ENCODE data around the gene EPHB2.
"Not testable (repeated sequence)": the region's sequence is repeated elsewhere in the genome, so short reads cannot be mapped to it uniquely, and the experiment has no call there.

EPHB2 gene

GRCh38 chr1:22691031-22691753 is 19.4 kb upstream of the EPHB2 start:
- DNase-seq, result no peak

DNA sequence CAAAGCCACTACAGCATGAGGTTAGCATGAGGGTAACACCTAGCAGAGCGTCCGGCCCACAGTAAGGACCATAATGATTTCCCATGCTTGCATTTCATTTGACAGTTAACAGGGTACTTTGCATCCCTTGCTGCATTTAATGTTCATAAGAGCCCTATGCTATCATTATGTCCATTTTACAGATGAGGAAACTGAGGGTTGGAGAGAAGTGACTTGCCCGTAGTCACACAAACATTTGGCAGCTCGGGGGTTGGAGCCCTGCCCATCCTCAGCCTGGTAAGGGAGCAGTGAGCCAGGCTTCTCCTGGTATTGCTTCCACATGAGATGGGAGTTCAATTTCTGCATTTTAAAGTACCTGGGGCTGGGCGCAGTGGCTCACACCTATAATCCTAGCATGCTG is 16.5 kb upstream of the EPHB2 start:
- no peak for DNase-seq

DNA sequence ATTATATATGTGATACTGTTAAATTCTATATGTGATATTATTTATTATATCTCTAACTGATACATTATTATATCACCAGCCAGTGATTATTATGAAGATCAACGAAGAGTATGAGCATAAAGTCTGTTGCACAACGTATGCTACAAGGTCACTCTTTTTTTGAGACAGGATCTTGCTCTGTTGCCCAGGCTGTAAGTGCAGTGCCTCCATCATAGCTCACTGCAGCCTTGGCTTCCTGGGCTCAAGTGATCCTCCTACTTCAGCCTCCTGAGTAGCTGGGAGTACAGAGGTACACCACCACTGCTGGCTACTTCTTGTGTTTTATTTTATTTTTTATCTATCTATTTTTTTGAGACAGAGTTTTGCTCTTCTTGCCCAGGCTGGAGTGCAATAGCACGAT is 14.0 kb upstream of the EPHB2 start:
- DNase-seq, result no peak

DNA sequence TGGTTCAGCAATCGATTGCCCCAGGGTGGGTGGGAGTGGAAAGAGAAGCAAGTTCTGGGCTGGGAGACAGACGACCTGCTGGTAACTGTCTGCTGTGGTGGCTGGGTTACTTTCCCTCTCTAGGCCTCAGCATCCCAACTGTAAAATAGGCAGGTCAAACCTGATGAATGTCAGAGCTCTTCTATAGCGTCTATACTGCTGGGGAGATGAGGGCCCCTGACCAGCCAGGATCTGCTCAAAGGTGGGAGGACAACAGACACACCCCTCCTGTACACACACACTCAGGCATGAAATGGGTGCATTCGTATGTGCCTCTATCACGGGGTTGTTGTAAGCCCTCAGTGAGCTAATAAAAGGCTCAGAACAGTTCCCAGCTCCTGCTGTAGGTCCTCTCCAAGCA is 12.7 kb upstream of the EPHB2 start:
- no peak for DNase-seq

GRCh38 chr1:22699681-22700520 is 10.7 kb upstream of the EPHB2 start:
- DNase-seq, result no peak

GRCh38 chr1:22702296-22703085 is 8.1 kb upstream of the EPHB2 start:
- no peak for DNase-seq

DNA sequence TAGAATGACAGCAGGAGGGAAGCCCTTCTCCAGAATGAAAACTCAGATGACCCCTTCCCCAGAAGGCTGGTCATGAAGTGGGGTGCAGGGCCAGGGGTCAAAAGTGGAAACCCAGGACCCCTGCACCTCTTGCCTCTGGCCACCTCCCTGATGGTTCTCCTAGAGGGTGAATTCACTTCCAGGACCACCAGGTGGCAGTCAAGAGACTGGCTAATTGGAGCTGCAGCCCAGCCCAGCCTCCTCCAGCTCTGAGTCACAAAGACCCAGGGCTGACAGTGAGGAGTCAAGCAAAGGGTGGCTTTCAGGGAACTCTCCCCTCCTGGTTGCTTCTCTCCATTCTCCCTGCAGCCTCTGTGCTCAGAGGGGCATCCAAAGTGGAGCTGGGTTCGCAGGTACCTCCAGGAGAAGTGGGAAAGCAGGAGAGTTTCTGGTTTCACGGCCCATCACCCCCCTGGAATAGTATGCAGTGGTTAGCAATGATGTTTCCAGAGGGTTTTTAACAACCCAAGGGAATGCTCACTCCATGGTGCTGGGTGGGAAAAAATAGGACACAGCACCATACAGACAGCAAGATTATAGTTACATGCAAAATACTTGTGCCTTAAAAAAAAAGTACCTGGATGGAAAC is 6.1 kb upstream of the EPHB2 start:
- DNase-seq, result peak; percentile 79

DNA sequence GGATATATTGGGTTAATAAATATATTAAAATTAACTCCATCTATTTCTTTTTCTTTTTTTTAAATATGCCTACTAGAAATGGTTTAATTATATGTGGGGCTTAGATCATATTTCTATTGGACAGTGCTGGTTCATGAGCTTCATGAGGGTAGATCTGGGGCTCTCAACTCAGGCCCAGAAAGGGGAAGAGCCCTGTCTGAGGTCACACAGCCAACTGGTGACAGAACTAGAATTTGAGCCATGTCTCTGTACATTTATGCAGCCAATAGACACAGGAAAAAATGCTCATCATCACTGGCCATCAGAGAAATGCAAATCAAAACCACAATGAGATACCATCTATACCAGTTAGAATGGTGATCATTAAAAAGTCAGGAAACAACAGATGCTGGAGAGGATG is 5.1 kb upstream of the EPHB2 start:
- DNase-seq, result no peak

GRCh38 chr1:22706100-22706499 is 4.5 kb upstream of the EPHB2 start:
- DNase-seq, result not testable (repeated sequence)

DNA sequence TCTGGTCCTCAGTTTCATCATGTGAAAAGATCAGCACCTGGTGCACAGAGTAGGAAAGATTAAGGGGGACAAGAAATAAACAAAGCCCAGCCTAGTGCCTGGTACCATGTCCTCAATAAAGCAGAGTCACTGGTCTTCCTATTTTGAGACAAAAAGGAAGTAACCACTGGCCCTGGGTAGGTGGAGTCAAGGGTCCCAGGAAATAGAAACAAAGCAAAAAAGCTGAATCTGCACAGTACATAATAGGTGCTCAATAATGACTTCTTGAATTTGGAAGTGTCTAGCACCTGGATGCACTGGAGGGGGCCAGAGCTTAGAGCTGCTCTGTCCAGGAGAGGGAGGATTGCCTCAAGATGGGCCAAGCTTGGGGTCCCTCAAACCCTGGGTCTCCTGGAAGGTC is 1.9 kb upstream of the EPHB2 start:
- DNase-seq, result no peak

GRCh38 chr1:22709227-22709626 is 1.4 kb upstream of the EPHB2 start:
- DNase-seq, result no peak

DNA sequence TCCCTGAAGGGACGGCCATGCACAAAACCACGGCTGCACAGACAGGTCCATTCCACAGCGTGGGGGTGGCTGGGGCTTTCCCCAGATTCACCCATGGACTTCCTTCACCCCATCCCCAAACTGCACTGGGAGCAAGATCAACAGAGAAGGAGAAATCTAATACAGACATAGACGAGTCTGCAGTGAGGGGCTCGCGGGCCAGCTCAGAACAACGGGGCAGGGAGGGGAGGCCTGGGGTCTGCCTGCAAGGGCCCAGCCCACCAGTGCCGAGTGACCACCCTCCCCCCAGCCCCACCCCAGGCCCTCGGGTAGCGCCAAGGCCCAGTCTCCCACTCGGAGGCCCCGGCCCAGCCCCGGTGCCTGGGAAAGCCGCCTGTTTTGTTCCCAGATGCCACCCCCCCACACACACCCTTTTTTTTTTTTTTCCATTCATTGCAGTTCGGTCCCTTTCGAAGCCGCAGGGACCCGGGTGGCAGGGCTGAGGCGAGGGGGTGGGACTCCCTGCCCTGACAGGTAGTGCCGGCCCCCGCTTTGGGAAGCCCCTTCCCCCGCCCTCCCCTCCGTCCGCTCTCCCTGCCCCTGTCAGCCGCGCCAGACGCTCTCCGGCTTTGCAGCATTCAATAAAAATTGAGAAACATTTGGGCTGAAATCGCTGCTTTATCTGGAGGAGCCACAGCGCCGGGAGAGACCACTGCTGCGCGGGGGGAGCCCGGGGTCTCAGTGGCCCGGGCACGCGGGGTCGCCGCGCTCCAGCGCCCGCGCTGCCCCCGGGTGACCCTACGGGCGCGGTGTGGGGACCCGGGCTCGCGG is 543 bp upstream of the EPHB2 start:
- peak; percentile 37 for DNase-seq

DNA sequence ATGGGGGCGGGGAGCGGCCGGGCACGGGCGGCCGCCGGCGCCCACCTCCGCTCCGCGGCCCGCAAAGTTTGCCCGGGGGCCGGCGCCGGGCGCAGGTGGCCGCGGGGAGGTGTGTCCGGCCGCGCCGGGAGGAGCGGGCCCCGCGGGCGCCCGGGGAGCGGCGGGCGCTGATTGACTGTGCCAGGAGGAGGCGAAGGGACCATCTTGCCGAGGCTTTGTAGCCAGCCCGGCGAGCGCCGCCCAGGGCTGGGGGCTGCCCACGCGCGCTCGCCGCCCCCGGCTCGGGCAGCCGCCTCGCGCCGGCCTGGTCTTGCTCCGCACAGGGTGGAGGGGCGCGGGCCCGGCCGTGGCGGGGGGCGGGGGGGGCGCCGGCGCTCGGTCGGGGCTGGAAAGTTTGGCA is 432 bp downstream of the EPHB2 start:
- DNase-seq, result no peak

DNA sequence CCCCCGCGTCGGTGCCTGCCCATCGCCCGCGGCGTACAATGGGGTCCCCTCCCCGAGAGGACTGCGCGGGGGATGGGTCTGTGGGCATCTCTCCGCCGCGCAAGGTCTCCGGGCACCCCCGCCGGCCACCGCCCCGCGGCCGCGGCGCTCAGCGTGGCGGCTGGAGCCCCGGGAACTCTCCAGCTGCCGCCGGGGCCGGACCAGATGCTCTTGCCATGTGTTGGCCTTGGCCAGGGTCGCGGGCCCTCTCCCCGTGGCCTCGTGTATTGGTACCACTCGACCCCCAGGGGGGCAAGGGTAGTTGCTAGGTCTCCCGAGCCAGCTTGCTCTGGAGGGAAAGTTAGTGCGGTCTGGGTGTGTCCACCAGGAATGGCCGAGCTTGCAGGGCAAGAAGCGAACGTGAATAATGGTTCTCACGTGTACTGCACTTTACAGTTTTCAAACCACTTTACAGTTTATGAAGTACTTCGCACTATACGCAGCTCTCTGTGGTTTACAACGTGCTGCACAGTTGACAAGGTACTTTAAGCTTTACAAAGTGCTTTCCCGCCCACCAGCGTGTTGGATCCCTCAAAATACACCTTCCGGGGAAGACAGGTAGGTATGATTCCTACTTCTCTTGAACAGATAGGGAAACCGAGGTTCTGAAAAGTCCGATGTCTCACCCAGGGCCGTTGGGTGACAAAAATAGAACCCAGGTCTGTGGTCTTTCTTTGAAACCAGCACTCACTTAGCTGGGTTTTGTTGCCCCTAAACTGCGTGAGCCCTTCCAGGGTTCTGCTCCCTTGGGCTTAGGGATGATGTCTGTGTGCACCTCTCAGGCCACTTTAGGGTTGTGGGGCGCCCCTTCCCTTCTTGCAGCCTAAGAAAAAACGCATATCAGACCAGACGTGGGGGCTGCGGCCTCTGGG is 1.2 kb downstream of the EPHB2 start:
- DNase-seq, result peak; percentile 7

DNA sequence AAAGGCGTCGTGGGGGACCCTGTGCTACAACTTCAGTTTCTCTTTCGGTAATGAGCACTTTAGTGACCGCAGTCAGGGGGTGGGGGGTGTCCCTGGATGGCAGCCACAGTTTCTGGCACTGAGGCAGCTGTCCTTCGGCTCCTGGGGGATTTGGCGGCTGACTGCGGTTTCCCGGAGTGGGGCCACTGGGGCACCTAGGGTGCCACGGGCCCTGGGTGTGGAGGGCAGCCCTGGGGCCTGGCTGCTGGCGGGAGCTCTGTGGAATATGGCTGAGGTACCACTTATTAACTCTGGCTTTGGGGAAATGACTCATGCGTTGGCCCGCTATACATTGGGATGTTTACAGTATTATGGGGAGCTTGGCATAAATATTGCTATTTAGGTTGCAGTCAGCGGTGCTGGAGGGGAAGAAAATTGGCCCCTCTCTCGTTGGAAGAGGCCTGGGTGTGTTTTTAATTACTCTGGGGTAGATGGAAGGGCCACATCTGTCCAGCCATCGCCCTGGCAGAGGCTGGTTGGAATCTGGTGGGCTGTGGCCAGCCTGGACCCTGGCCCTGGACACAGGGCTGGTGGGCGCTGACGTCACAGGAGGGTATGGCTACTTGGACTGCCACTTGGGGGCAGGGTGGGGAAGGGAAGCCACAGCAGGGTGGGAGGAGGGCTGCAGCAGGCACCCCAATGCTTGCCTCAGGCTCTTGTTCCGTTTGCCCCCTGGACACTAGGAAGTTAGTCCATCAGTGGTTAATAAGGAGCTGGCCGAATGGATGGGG is 2.0 kb downstream of the EPHB2 start:
- peak; percentile 69 for DNase-seq

DNA sequence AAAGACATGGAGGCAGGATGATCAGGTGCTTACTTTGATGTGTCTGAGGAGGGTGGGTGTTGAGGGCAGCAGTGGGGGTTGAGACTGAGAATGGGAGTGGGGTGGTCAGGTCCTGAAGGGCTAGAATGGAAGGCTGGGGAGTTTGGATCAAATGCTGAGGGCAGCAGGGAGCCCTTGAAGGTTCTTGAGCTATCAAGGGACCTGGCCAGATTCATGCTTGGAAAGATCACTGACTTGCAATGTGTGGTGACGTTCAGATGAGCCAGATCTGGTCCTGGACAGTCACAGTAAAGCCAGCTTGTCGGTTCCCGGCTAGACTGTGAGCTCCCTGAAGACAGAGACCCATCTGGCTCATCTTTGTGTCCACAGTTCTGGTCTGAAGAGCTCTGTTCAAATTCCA is 3.8 kb downstream of the EPHB2 start:
- no peak for DNase-seq

- DNase-seq, result no peak
Observed at GRCh38 chr1:22717037-22717760, 6.6 kb downstream of the EPHB2 start.

DNA sequence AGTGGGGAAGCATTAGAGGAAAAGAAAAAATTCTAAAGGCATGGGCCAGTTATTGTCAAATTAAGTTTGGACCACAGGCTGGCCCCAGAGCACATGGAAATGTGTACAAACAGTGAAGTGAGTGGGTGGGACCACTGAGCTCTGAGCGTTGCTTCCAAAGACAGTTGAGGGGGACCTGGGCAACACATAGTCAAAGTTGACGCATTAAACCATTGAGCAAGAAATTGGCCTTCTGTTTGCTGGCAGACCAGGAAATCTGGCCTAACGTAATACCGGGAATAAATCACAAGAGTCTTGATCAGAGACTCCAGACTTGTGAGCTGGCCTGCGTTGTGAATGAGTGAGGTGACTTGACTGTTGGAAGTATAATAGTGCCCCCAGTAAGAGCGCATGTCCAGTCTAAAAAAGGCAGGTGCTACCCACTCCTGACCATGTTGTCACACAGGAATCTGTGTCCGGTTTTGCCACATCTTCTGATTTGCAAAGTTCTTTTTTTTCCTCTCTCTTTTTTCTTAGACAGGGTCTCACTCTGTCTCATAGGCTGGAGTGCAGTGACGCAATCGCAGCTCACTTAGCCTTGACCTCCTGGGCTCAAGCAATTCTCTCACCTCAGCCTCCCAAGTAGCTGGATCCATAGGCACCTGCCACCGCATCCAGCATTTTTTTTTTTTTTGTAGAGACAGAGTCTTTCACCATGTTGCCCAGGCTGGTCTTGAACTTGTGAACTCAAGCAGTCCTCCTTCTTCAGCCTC is 10.7 kb downstream of the EPHB2 start:
- no peak for DNase-seq
